ENCODE measurements around the gene PFDN5. TPM values are rescaled to one million over a fixed set of nuclear protein-coding genes. Genes with fewer than 3 reads are reported as not detected.
A peak's percentile ranks its signal among the peaks of the same experiment; 100 is the strongest.

The PFDN5 gene
- total and polyA plus RNA-seq, 9 of the 15 experiments (the other 6 are each of a cell fraction or from before 2014, with no cell fraction given) = 361 to 1,636 (median 742) TPM

GRCh38 chr12:53290661-53291060 is 4.7 kb upstream of the PFDN5 start:
- H3K9me1 ChIP-seq (ENCODE audit: control insufficient read depth, insufficient read depth, low read length) = no peaks in the 10 kb centered on the region
- ChIA-PET POLR2A (interaction anchor here (0.7 to 4.1 kb wide), 3 partner anchors 12 to 280 kb away, joined by 3 to 16 read pairs (median 5); no protein-coding TSS in a partner anchor), CTCF (ENCODE audit: low intra/inter-chr PET ratio) (no interaction called here)
- in situ Hi-C loops (cut with MboI) (no loop called here), intact Hi-C loops (cut with micrococcal nuclease) (no loop called here)
- peak overlapping the region in 1 of 2 experiments; percentile 59; a peak in 1 of 4 replicates for H3K9ac ChIP-seq (ENCODE audit: insufficient read depth in 1 of 2, low read depth in 2 of 2, low read length in 2 of 2)
- H3K27me3 ChIP-seq (ENCODE audit: control insufficient read depth in 2 of 2, insufficient read depth in 2 of 2, low read length in 2 of 2) = no peaks in the 10 kb centered on the region
- no peak overlapping the region for H3K4me2 ChIP-seq (ENCODE audit: insufficient read depth, low read length)
- peaks cover 5% of the 10 kb centered on the region for H3K79me2 ChIP-seq (ENCODE audit: control insufficient read depth, insufficient read depth, low read length)
- DNase-seq (ENCODE audit: extremely low read depth in 1 of 4, low spot score in 3 of 4) (no peak), ATAC-seq (no peak), FAIRE-seq (no peak)
- H2AFZ ChIP-seq (ENCODE audit: low read depth, low read length) = no peak overlapping the region
- H3K36me3 ChIP-seq (ENCODE audit: control insufficient read depth, insufficient read depth, low read length) = peaks cover 79% of the 10 kb centered on the region
- no TSS peak for BruUV-seq (replicated peaks)
- no peak overlapping the region for H3K4me3 ChIP-seq
- peaks cover 3 to 12% of the 10 kb centered on the region in 2 experiments; a peak in 3 of 5 replicates for H3K4me1 ChIP-seq (replicated peaks in 1 of 2; ENCODE audit: control insufficient read depth in 2 of 2, insufficient read depth in 2 of 2, low read length in 2 of 2)
- no peak for TF ChIP-seq CBFA2T3 (IDR thresholded peaks at IDR 0.05)
- TF ChIP-seq BRD9 (IDR thresholded peaks at IDR 0.05; ENCODE audit: low read depth, partially characterized antibody) = no peak
- TF ChIP-seq CXXC5 (CRISPR knock-in tag; IDR thresholded peaks at IDR 0.05) = no peak
- TF ChIP-seq ZBTB34 (CRISPR knock-in tag; IDR thresholded peaks at IDR 0.05) = no peak
- no peaks in the 10 kb centered on the region for H4K20me1 ChIP-seq (replicated peaks; ENCODE audit: control insufficient read depth, insufficient read depth, low read length)
- 73% methylated on average over 9 of the region's 9 CpGs for WGBS (ENCODE audit: insufficient coverage, low coverage, missing lambda C conversion rate)
- no peaks in the 10 kb centered on the region for H3K9me3 ChIP-seq (replicated peaks; ENCODE audit: control insufficient read depth, insufficient read depth, low read depth, low read length)
- H3K27ac ChIP-seq (ENCODE audit: extremely low read depth, low read depth, low read length) = no peak overlapping the region

- CTCF ChIA-PET (ENCODE audit: low intra/inter-chr PET ratio) = no interaction called here
- ATAC-seq (no peak), DNase-seq (ENCODE audit: extremely low read depth in 1 of 4, low spot score in 3 of 4) (no peak), FAIRE-seq (no peak)
- no TSS peak for BruUV-seq (replicated peaks)
- POLR2A ChIA-PET = interaction anchor here (0.8 to 4.1 kb wide), 5 partner anchors 9 to 133 kb away, joined by 3 to 16 read pairs (median 4); no protein-coding TSS in a partner anchor
- no peak overlapping the region for H2AFZ ChIP-seq (ENCODE audit: low read depth, low read length)
- H3K27me3 ChIP-seq (ENCODE audit: control insufficient read depth in 2 of 2, insufficient read depth in 2 of 2, low read length in 2 of 2) = no peaks in the 10 kb centered on the region
- no peak overlapping the region for H3K9ac ChIP-seq (ENCODE audit: insufficient read depth in 1 of 2, low read depth in 2 of 2, low read length in 2 of 2)
- no peaks in the 10 kb centered on the region for H3K9me3 ChIP-seq (replicated peaks; ENCODE audit: control insufficient read depth, insufficient read depth, low read depth, low read length)
- in situ Hi-C loops (cut with MboI) (no loop called here), intact Hi-C loops (cut with micrococcal nuclease) (no loop called here)
- no peaks in the 10 kb centered on the region for H3K9me1 ChIP-seq (ENCODE audit: control insufficient read depth, insufficient read depth, low read length)
- no peak overlapping the region for H3K4me2 ChIP-seq (ENCODE audit: insufficient read depth, low read length)
- H4K20me1 ChIP-seq (replicated peaks; ENCODE audit: control insufficient read depth, insufficient read depth, low read length) = no peaks in the 10 kb centered on the region
- peaks cover 9 to 13% of the 10 kb centered on the region in 2 experiments; a peak in 4 of 5 replicates for H3K4me1 ChIP-seq (replicated peaks in 1 of 2; ENCODE audit: control insufficient read depth in 2 of 2, insufficient read depth in 2 of 2, low read length in 2 of 2)
- no peak overlapping the region for H3K4me3 ChIP-seq
- H3K79me2 ChIP-seq (ENCODE audit: control insufficient read depth, insufficient read depth, low read length) = peaks cover 23% of the 10 kb centered on the region
- no peak overlapping the region for H3K27ac ChIP-seq (ENCODE audit: extremely low read depth, low read depth, low read length)
- peaks cover 77% of the 10 kb centered on the region for H3K36me3 ChIP-seq (ENCODE audit: control insufficient read depth, insufficient read depth, low read length)
- no peak for TF ChIP-seq DIDO1 (tag; IDR thresholded peaks at IDR 0.05; ENCODE audit: low read depth)
- no peak for TF ChIP-seq EGR1 (conservative IDR thresholded peaks at IDR 0.05)
- TF ChIP-seq ZBTB49 (CRISPR knock-in tag; IDR thresholded peaks at IDR 0.05; ENCODE audit: borderline replicate concordance) = no peak
- no peak for TF ChIP-seq SMARCB1 (IDR thresholded peaks at IDR 0.05; ENCODE audit: insufficient read length, low read depth)
- no peak for TF ChIP-seq XRCC3 (IDR thresholded peaks at IDR 0.05)
- TF ChIP-seq FOS (IDR thresholded peaks at IDR 0.05; ENCODE audit: extremely low read depth, insufficient read length) = no peak
- no peak for TF ChIP-seq CC2D1A (IDR thresholded peaks at IDR 0.05)
- no peak for TF ChIP-seq BRD4 (IDR thresholded peaks at IDR 0.05)
- no peak for TF ChIP-seq JUND (IDR thresholded peaks at IDR 0.05; ENCODE audit: borderline replicate concordance, low read depth, low read length)
- TF ChIP-seq JUND (tag; IDR thresholded peaks at IDR 0.05; ENCODE audit: borderline replicate concordance, low read depth, low read length) = no peak
These were observed 2.9 kb upstream of the PFDN5 start for GRCh38 chr12:53292426-53292825.

All from K562 (cell line).